GM12878 (cell line): ENCODE data around the gene TRAP1. TPM values are rescaled to one million over a fixed set of nuclear protein-coding genes. Genes with fewer than 3 reads are reported as not detected.

ENCODE experiments used
- ATF7 ChIP-seq: fragments of 450-650 bp; IDR thresholded peaks from 2 replicates; pipeline ENCODE4 v1.6.1; 2016; ENCODE audit warnings: low read depth, mild to moderate bottlenecking
- CBX3 ChIP-seq: fragments of 200-600 bp; sonication (generic); IDR thresholded peaks from 2 replicates; pipeline ENCODE4 v1.6.1; 2016; ENCODE audit warnings: low read depth, borderline replicate concordance
- EP300 ChIP-seq, 2 experiments: fragments of 150-350 bp in 1 of 2; IDR thresholded peaks; 2 replicates each; pipeline ENCODE4 v1.6.1; 2011 to 2012; ENCODE audit warnings: low read depth in 2 of 2, low read length in 2 of 2, borderline replicate concordance in 1 of 2, improper control_type of control experiment in 1 of 2, inconsistent platforms in 1 of 2; ENCODE audit not compliant: control insufficient read depth in 1 of 2
- ESRRA ChIP-seq: IDR thresholded peaks from 2 replicates; pipeline ENCODE4 v1.6.1; 2012; ENCODE audit warnings: mild to moderate bottlenecking, low read length, improper control_type of control experiment
- FOS ChIP-seq: IDR thresholded peaks from 3 replicates; pipeline ENCODE4 v1.6.1; 2011; ENCODE audit warnings: borderline replicate concordance; ENCODE audit not compliant: insufficient read length; ENCODE audit errors: extremely low read depth
- RUNX3 ChIP-seq: IDR thresholded peaks from 2 replicates; pipeline ENCODE4 v1.6.1; 2012; ENCODE audit warnings: low read length, inconsistent platforms
- SMARCA5 ChIP-seq: fragments of 450-650 bp; IDR thresholded peaks from 2 replicates; pipeline ENCODE4 v1.6.1; 2017; ENCODE audit warnings: mild to moderate bottlenecking
- SPI1 ChIP-seq: IDR thresholded peaks from 2 replicates; pipeline ENCODE4 v1.6.1; 2011; ENCODE audit warnings: low read depth, mild to moderate bottlenecking, low read length, moderate library complexity, borderline replicate concordance; ENCODE audit not compliant: insufficient read depth
- YY1 ChIP-seq: IDR thresholded peaks from 2 replicates; pipeline ENCODE4 v1.6.1; 2011; ENCODE audit warnings: low read depth, mild to moderate bottlenecking, low read length
- ZBED1 ChIP-seq: IDR thresholded peaks from 2 replicates; pipeline ENCODE4 v1.6.1; 2016; ENCODE audit warnings: borderline replicate concordance
- ZNF207 ChIP-seq: fragments of 450-650 bp; IDR thresholded peaks from 2 replicates; pipeline ENCODE4 v1.6.1; 2014; ENCODE audit warnings: antibody characterized with exemption, mild to moderate bottlenecking, borderline replicate concordance
- ZNF217 ChIP-seq: fragments of 450-650 bp; IDR thresholded peaks from 2 replicates; pipeline ENCODE4 v1.6.1; 2017; ENCODE audit warnings: antibody characterized with exemption, mild to moderate bottlenecking
- ZSCAN29 ChIP-seq: fragments of 450-650 bp; IDR thresholded peaks from 2 replicates; pipeline ENCODE4 v1.6.1; 2017; ENCODE audit warnings: mild to moderate bottlenecking, moderate library complexity
- polyA plus RNA-seq, 11 experiments: library from polyadenylated mRNA; depleted of rRNA in 4 of 11; unstranded in 6 of 11; stranded (reverse) in 5 of 11; fragments of >200 nt; fragmentation: Nextera tagmentation in 4 of 11; fragmentation: Illumina TruSeq in 1 of 11; extraction: Ambion mirVana in 4 of 11; extraction: Trizol in 1 of 11; gene quantifications; 1 replicate in 1 of 11; 2 replicates in 10 of 11; pipeline versions ENCODE4 v1.2.1 to v1.2.3, GENCODE V29; 2011 to 2016; ENCODE audit warnings: inconsistent platforms in 2 of 11, missing spikeins in 2 of 11, low read depth in 1 of 11
- total RNA-seq, 4 experiments: library from RNA; depleted of rRNA in 3 of 4; stranded (reverse); fragments of >200 nt in 3 of 4; fragmentation: Illumina TruSeq in 1 of 4; extraction: Trizol in 1 of 4; gene quantifications; 2 replicates each; pipeline versions ENCODE4 v1.2.1 to v1.2.3, GENCODE V29; 2013 to 2021
- TF ChIP-seq, protein P1 (sequence below): fragments of 450-650 bp; conservative IDR thresholded peaks from 2 replicates; pipeline ENCODE4 v1.6.1; 2017; ENCODE audit warnings: mild to moderate bottlenecking, moderate library complexity
- TF ChIP-seq, protein P2 (sequence below): IDR thresholded peaks from 2 replicates; pipeline ENCODE4 v1.6.1; 2012; ENCODE audit warnings: low read depth, low read length, improper control_type of control experiment
- TF ChIP-seq, protein P3 (sequence below), 3 experiments: IDR thresholded peaks in 2 of 3; conservative IDR thresholded peaks in 1 of 3; 2 replicates each; pipeline ENCODE4 v1.5.1; 2011; ENCODE audit warnings: low read depth in 3 of 3, low read length in 3 of 3, mild to moderate bottlenecking in 3 of 3, control low read depth in 2 of 3, moderate library complexity in 2 of 3, inconsistent platforms in 1 of 3, mixed read lengths in 1 of 3; ENCODE audit not compliant: control insufficient read depth in 2 of 3, insufficient read depth in 1 of 3; ENCODE audit errors: extremely low read depth in 1 of 3
- TF ChIP-seq, protein P4 (sequence below): fragments of 450-650 bp; IDR thresholded peaks from 2 replicates; pipeline ENCODE4 v1.6.1; 2018; ENCODE audit warnings: borderline replicate concordance, mild to moderate bottlenecking; ENCODE audit not compliant: partially characterized antibody
- TF ChIP-seq, protein P5 (sequence below): IDR thresholded peaks from 2 replicates; pipeline ENCODE4 v1.6.1; 2011; ENCODE audit warnings: low read depth, mild to moderate bottlenecking, low read length, moderate library complexity, borderline replicate concordance; ENCODE audit errors: extremely low read depth

Gene TRAP1
- total and polyA plus RNA-seq, 10 of the 15 experiments (the other 5 are each of a cell fraction or from before 2014, with no cell fraction given): 16.3 to 442 (median 241) TPM

- TF ChIP-seq, protein P1, sequence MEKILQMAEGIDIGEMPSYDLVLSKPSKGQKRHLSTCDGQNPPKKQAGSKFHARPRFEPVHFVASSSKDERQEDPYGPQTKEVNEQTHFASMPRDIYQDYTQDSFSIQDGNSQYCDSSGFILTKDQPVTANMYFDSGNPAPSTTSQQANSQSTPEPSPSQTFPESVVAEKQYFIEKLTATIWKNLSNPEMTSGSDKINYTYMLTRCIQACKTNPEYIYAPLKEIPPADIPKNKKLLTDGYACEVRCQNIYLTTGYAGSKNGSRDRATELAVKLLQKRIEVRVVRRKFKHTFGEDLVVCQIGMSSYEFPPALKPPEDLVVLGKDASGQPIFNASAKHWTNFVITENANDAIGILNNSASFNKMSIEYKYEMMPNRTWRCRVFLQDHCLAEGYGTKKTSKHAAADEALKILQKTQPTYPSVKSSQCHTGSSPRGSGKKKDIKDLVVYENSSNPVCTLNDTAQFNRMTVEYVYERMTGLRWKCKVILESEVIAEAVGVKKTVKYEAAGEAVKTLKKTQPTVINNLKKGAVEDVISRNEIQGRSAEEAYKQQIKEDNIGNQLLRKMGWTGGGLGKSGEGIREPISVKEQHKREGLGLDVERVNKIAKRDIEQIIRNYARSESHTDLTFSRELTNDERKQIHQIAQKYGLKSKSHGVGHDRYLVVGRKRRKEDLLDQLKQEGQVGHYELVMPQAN: peak; percentile 52
- TF ChIP-seq, protein P2, sequence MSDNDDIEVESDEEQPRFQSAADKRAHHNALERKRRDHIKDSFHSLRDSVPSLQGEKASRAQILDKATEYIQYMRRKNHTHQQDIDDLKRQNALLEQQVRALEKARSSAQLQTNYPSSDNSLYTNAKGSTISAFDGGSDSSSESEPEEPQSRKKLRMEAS: peak; percentile 57; the same call in 1 of the 2 replicates
- TF ChIP-seq ESRRA (no peak), ATF7 (no peak), RUNX3 (no peak), FOS (no peak), SPI1 (no peak), CBX3 (no peak), ZNF217 (no peak), ZSCAN29 (no peak), SMARCA5 (peak; percentile 75), ZNF207 (no peak; the same call in 1 of the 2 replicates), YY1 (peak; percentile 22; the same call in 1 of the 2 replicates), ZBED1 (no peak), EP300 (IDR thresholded peaks at IDR 0.05; ENCODE audit: borderline replicate concordance in 1 of 2, control insufficient read depth in 1 of 2, low read depth in 2 of 2, low read length in 2 of 2) (no peak)
- TF ChIP-seq, protein P3, sequence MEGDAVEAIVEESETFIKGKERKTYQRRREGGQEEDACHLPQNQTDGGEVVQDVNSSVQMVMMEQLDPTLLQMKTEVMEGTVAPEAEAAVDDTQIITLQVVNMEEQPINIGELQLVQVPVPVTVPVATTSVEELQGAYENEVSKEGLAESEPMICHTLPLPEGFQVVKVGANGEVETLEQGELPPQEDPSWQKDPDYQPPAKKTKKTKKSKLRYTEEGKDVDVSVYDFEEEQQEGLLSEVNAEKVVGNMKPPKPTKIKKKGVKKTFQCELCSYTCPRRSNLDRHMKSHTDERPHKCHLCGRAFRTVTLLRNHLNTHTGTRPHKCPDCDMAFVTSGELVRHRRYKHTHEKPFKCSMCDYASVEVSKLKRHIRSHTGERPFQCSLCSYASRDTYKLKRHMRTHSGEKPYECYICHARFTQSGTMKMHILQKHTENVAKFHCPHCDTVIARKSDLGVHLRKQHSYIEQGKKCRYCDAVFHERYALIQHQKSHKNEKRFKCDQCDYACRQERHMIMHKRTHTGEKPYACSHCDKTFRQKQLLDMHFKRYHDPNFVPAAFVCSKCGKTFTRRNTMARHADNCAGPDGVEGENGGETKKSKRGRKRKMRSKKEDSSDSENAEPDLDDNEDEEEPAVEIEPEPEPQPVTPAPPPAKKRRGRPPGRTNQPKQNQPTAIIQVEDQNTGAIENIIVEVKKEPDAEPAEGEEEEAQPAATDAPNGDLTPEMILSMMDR (IDR thresholded peaks at IDR 0.05 in 2 of 3, conservative IDR thresholded peaks at IDR 0.05 in 1 of 3; ENCODE audit: control insufficient read depth in 2 of 3, extremely low read depth in 1 of 3, insufficient read depth in 1 of 3, low read depth in 3 of 3, low read length in 3 of 3): 0 out of 6 replicates have a peak, but pooled peaks of 1 of the 3 experiments have one; percentile 2
- TF ChIP-seq, protein P4, sequence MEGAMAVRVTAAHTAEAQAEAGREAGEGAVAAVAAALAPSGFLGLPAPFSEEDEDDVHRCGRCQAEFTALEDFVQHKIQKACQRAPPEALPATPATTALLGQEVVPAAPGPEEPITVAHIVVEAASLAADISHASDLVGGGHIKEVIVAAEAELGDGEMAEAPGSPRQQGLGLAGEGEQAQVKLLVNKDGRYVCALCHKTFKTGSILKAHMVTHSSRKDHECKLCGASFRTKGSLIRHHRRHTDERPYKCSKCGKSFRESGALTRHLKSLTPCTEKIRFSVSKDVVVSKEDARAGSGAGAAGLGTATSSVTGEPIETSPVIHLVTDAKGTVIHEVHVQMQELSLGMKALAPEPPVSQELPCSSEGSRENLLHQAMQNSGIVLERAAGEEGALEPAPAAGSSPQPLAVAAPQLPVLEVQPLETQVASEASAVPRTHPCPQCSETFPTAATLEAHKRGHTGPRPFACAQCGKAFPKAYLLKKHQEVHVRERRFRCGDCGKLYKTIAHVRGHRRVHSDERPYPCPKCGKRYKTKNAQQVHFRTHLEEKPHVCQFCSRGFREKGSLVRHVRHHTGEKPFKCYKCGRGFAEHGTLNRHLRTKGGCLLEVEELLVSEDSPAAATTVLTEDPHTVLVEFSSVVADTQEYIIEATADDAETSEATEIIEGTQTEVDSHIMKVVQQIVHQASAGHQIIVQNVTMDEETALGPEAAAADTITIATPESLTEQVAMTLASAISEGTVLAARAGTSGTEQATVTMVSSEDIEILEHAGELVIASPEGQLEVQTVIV: no peak
- TF ChIP-seq, protein P5, sequence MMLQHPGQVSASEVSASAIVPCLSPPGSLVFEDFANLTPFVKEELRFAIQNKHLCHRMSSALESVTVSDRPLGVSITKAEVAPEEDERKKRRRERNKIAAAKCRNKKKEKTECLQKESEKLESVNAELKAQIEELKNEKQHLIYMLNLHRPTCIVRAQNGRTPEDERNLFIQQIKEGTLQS: peak; percentile 36; the same call in 1 of the 2 replicates
Observed at GRCh38 chr16:3611146-3611975, 106.0 kb downstream of the TRAP1 start, which contains the start of gene SLX4 (continued).
